Left lung (tissue), 10 donors: ENCODE measurements around the gene UGCG. TPM values are rescaled to one million over a fixed set of nuclear protein-coding genes. Genes with fewer than 3 reads are reported as not detected.

ENCODE experiments used
- ATAC-seq: fragments of 200-7000 bp; cut with Tn5 transposase; one replicate; pipeline ENCODE4 v1.9.1; 2020; ENCODE audit warnings: moderate library complexity
- DNase-seq, 4 donors: peaks; one replicate each; pipeline ENCODE4 v3.0.0-alpha.2; 2013 to 2020
- H3K27ac ChIP-seq, 2 donors: fragments of 200-600 bp; sonication (generic) in 1 of 2; one replicate each; pipeline versions ENCODE4 v1.5.0 to v1.8.0; 2020 to 2021
- H3K27me3 ChIP-seq, 2 donors: fragments of 200-600 bp; sonication (generic) in 1 of 2; one replicate each; pipeline versions ENCODE4 v1.5.0 to v1.8.0; 2020 to 2021
- H3K36me3 ChIP-seq, 2 donors: fragments of 200-600 bp; sonication (generic) in 1 of 2; one replicate each; pipeline versions ENCODE4 v1.5.0 to v1.8.0; 2020 to 2021
- H3K4me1 ChIP-seq, 2 donors: fragments of 200-600 bp; one replicate each; pipeline ENCODE4 v1.8.0; 2021
- H3K4me3 ChIP-seq, 2 donors: fragments of 200-600 bp; sonication (generic) in 1 of 2; one replicate each; pipeline versions ENCODE4 v1.5.0 to v1.8.0; 2020 to 2021; ENCODE audit warnings: mild to moderate bottlenecking in 1 of 2
- H3K9me3 ChIP-seq, 2 donors: fragments of 200-600 bp; sonication (generic) in 1 of 2; one replicate each; pipeline versions ENCODE4 v1.5.0 to v1.8.0; 2020 to 2021
- CTCF ChIP-seq, 2 donors: fragments of 200-600 bp; sonication (generic) in 1 of 2; IDR thresholded peaks; one replicate each; pipeline versions ENCODE4 v1.5.0 to v1.8.0; 2021; ENCODE audit warnings: antibody characterized with exemption in 2 of 2
- intact Hi-C, 2 donors: fragments of 100-400 bp; cut with DNase I; formaldehyde crosslinking; loops; one replicate each; pipeline versions ENCODE4 v1.11.2 to v1.14.2; 2022
- polyA plus RNA-seq, 6 donors: library from polyadenylated mRNA; unstranded; fragments of 120-200 nt; gene quantifications; one replicate each; pipeline ENCODE4 v1.2.1, GENCODE V29; 2013; ENCODE audit not compliant: insufficient read length in 6 of 6
- total RNA-seq, 2 donors: library from RNA; stranded (reverse); fragmentation: NEBNext Ultra II Directional; extraction: Animal tissue kit (Norgen Biotek cat#: 25700); gene quantifications; one replicate each; pipeline ENCODE4 v1.2.1, GENCODE V29; 2021
- donor health status: DM: no; HTN: yes; CAD: no.
- donor health status: DM: no; HTN: no; CAD: no.

The UGCG gene
- total and polyA plus RNA-seq, 8 donors, result 29.0 to 74.3 (median 50.3) TPM

- no peaks in the 10 kb centered on the region for H3K27me3 ChIP-seq
- H3K9me3 ChIP-seq, result no peaks in the 10 kb centered on the region
- no peak for DNase-seq
- H3K4me3 ChIP-seq, result no peak overlapping the region
- H3K27ac ChIP-seq, result peak overlapping the region in 1 of 2 donors; percentile 33
- no peak for ATAC-seq
- H3K36me3 ChIP-seq, result no peaks in the 10 kb centered on the region
- peaks cover 0 to 6% of the 10 kb centered on the region in 2 donors for H3K4me1 ChIP-seq
- intact Hi-C loops, result no loop called here
- TF ChIP-seq CTCF (IDR thresholded peaks at IDR 0.05), result no peak
Observed at GRCh38 chr9:111966124-111966723, 69.6 kb downstream of the UGCG start.

GRCh38 chr9:111966861-111967291 is 70.3 kb downstream of the UGCG start:
- TF ChIP-seq CTCF (IDR thresholded peaks at IDR 0.05), result no peak
- DNase-seq (no peak), ATAC-seq (peak; percentile 12)
- Histone ChIP-seq H3K27ac (no peak overlapping the region), H3K9me3 (no peaks in the 10 kb centered on the region), H3K4me1 (peaks cover 0 to 6% of the 10 kb centered on the region in 2 donors), H3K36me3 (no peaks in the 10 kb centered on the region), H3K4me3 (no peak overlapping the region), H3K27me3 (no peaks in the 10 kb centered on the region)
- intact Hi-C loops, result no loop called here

- intact Hi-C loops, result no loop called here
- H3K36me3 ChIP-seq, result no peaks in the 10 kb centered on the region
- no peaks in the 10 kb centered on the region for H3K9me3 ChIP-seq
- peaks cover 0 to 6% of the 10 kb centered on the region in 2 donors for H3K4me1 ChIP-seq
- H3K4me3 ChIP-seq, result no peak overlapping the region
- TF ChIP-seq CTCF (IDR thresholded peaks at IDR 0.05), result no peak
- H3K27ac ChIP-seq, result no peak overlapping the region
- ATAC-seq (no peak), DNase-seq (no peak)
- H3K27me3 ChIP-seq, result no peaks in the 10 kb centered on the region
Observed at GRCh38 chr9:111967621-111968020, 71.0 kb downstream of the UGCG start.

- H3K27me3 ChIP-seq, result no peaks in the 10 kb centered on the region
- H3K36me3 ChIP-seq, result no peaks in the 10 kb centered on the region
- intact Hi-C loops, result no loop called here
- ATAC-seq, result no peak
- no peaks in the 10 kb centered on the region for H3K9me3 ChIP-seq
- peaks cover under 1 to 6% of the 10 kb centered on the region in 2 donors for H3K4me1 ChIP-seq
- peak in 1 of 4 donors; percentile 14 for DNase-seq
- no peak for TF ChIP-seq CTCF (IDR thresholded peaks at IDR 0.05)
- H3K4me3 ChIP-seq, result no peak overlapping the region
- H3K27ac ChIP-seq, result no peak overlapping the region
Observed at GRCh38 chr9:111969061-111969460, 72.4 kb downstream of the UGCG start.

GRCh38 chr9:111969622-111970021 is 73.0 kb downstream of the UGCG start:
- no peaks in the 10 kb centered on the region for H3K9me3 ChIP-seq
- no peaks in the 10 kb centered on the region for H3K27me3 ChIP-seq
- TF ChIP-seq CTCF (IDR thresholded peaks at IDR 0.05), result no peak
- no peak for ATAC-seq
- H3K27ac ChIP-seq, result no peak overlapping the region
- DNase-seq, result no peak
- no peaks in the 10 kb centered on the region for H3K36me3 ChIP-seq
- H3K4me3 ChIP-seq, result no peak overlapping the region
- intact Hi-C loops, result no loop called here
- peaks cover 4 to 6% of the 10 kb centered on the region in 2 donors for H3K4me1 ChIP-seq
